Measurements from ENCODE around the gene DENND1A.

DENND1A gene

DNA sequence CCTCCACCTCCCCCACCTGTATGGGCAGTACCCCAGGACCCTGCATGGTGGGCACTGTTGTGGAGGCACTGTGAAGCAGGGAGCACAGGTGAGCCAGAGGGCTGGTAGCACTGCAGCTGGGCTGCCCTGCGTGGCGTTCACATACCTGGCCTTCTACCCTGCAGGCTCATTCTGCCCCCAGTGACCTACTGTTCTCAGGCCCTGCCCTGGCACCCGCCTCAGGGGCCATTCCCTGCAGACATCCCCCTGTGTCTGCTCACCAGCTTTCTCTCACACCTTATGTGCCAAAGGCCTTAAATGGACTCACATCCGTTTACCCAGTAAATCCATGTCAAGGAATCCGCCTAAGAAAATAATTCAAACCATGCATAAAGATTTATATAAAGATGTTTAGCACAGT, 377.4 kb downstream of the DENND1A start:
- no peak for DNase-seq

DNA sequence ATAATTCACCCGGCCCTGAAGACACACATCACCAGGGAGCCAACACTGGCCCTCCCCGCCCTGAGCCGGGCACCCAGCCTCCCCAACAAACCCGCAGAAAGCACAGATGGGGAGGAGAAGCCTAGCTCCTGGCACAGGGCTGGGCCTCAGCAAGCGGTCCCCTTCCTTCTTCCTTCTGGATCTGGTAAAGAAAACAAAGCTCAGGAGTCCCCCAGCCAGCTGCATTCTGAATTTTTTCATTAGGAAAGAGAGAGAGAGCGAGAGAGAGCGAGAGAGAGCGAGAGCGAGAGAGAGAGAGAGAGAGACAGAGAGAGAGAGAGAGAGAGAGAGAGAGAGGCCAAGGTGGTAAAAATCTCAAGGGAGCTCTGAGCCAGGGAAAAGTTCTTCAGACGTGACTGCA, 378.2 kb downstream of the DENND1A start:
- DNase-seq, result no peak

DNA sequence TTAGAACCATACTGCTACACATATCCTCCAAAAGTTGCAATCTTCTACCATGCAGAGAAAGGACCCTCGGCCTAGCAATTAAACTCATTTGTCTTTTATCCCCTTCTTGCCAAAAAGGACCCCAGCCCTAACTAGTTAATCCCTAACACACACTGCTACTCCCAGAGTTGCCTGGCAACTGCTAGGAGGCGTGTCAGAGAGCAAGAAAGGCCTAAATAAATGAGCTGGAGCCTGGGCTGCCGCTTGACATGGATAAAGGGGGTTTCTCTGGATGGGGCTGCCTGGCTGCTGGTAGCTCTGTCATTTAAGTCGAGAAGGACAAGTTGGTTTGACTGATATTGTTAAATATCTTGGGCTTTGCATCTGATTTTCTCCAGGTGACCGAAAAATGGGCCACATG, 379.1 kb downstream of the DENND1A start:
- DNase-seq, result no peak

DNA sequence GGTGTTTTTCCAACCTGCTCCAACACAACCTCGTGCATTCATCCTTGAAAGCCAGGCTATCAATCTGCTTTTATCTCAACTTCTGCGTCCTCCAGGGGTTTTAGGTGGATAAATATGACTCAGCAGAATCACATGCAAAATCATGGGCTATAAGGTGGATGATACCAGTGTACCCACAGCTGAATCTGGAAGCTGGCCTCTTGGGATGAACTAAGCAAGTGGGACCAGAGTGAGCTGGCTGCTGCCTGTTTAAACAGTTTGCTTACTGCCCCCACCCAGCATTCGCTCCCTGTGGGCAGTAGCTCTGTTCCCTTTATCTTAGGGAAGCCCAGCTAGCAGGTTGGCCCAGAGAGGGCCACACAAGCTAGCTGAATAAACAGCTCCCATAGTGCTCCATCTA, 379.9 kb downstream of the DENND1A start:
- DNase-seq, result no peak

DNA sequence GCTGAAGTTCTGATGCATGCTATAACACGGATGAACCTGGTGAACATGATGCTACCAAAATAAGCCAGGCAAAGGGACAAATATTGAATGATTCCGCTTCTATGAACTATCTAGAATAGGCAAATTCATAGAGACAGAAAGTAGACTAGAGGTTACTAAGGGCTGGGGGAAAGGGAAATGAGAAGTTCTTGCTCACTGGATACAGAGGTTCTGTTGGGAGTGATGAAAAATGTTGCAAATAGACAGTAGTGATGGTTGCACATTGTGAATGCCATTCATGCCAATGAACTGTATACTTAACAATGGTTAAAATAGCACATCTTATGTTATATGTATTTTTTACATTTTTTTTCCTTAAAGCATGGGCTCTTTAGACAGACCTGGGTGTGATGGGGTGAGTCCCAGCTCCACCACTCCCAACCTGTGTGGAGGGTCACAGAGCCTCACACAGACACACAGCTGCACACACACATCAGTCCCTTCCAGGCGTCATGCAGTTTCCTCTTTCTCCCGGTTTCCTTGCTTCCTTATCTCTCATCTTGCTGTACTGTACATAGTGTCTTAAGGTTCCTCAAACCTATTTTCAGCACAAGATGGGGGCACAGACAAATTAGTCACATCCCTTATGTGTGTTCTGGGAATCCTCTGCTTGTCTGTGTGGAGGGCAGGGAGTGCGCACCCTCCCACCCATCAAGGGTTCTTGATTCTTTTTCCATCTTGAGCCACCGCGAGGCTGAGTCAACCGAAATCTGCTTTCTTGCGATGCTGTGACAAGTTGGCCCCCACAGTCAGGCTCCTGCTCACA, 381.0 kb downstream of the DENND1A start:
- no peak for DNase-seq

DNA sequence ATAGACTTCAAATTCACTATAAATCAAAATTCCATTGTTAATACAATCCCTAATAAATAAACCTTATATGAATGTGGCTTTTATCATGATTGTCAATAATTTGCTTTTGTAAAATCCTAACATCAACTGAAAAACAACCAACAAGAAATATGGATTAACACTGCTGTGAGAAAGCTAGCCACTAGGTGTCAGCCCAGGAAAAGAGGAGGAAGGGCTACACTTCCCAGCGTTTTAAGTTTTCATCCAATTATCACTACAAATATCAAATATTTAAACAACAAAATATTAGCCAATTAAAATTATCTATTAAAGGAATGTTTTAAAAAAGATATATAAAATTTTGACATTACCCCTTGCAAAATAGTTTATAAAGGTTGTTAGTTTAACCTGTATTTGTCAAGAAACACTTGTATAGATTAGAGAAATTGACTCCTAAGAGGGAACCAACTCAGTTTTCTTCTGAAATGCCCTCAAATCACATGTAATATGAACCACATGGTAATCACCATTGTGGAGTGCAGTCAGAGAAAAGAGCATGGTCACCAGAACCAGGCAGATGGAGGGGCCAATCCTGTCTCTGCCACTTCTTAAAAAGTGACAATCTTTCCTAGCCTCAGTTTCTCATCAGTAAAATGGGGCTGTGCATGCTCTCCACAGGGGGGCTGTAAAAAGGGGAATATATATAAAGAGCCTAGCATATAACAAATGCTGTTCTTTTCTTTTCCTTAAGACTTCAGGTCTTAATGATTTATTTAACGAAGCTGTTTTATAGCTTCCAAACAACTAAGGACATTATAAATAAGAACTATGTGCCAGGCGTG, 385.7 kb downstream of the DENND1A start:
- peak; percentile 48 for DNase-seq

DNA sequence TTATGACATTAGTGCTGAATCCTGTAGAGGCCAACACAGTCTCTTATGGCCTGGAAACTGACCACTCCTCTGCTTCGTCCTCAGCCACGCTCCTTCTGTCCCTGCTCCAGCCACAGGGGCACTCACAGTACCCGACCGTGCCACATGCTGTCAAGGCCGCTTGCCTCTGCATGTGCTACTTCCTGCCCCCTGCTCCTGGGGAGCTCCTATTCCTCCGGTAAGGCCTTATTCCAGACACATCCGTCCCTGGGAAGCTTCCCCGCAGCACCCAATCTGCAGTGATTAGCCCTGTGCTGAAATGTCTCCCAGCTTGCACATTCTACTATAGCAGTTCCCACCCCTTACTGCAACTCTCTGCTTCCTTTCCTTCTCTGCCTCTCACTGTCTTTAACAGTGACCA, 386.4 kb downstream of the DENND1A start:
- no peak for DNase-seq

DNA sequence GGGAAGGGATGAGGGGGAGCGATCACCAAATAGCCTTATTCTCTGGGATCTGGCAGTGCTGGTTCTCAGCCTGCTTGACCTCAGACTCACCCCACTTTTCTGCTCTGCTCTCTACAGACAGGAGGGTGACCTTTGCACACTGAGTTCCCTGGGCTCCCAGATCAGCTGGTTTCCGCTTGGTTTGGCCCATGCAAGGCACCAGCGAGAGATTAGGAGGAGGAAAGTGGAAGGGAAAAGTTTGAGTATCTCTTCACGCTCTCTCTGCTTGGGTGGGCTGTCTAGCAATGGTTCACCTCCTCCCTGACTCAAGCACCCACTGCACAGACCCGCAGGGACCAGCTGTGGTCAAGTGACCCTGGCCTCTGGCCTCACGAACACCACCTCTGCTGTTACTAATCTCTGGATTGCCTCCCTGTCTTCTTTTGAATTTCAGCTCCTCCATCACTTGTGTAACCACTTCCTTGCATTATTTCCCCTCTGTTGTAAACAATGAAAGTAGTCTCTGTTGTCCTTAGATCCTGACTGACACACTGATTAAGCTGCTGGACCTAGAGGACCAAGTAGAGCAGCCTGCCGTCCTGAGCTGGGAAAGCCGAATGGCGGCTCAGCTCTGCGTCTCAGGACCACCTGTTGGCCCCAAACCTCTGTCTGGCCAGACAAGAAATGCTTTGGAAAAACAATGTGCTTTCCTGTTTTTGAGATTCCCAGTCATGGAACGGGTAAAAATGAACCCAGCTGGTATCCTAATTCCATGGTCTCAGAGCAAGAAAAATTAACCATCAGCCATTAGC, 387.3 kb downstream of the DENND1A start:
- DNase-seq, result no peak

DNA sequence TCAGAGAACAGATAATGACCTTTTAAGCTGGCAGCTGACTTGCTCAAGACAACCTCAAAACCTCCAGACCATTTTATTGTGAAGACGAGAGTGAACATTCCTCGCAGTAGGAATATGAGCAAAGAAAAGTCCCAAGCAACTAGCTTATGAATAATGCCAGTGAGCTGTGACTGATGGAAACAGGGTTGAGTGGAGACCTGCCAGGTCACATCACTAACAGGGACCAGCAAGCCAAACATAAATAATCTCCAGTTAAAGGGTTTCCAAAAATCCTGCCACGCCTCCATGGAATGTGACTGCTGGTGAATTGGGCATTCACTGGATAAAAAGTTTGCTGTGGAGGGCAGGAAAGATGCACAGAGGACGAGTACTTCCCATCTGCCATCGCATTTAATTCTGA, 388.5 kb downstream of the DENND1A start:
- no peak for DNase-seq

DNA sequence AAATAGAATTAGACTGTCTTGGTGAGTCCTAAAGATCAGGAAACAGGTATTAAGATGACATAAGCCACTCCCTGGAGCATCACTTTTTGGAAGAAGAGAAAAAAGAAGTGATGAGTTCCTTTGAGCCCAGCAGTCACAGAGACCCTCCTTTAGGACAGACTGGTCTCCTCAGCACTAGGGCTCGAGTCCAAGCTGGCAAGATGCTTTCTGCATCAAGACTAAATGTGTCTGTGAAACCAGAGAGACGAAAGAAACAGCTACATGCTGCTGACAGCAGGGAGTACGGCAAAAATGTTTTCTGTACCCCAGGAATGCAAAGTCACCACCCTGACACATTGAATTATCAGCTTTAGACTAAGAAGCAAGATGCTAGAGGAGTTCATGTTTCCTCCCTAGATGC, 389.5 kb downstream of the DENND1A start:
- DNase-seq, result no peak

DNA sequence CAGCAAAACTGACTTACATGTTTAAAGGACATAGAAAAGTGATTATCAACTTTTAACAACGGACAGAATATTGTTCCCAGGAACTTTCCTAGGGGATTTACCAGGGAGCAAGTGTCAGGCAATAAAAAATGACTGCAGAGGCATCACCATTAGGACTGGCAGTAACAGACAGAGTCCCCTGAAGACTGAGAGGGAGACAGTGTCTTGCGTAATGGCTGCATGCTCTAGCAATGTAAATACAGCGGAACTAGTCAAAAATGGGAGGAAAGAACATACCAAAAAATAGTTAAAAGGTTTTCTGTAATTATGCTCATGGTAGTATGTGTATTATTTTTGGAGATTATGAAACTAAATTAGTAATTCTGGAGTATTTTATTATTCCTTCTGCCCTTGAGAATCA, 392.1 kb downstream of the DENND1A start:
- no peak for DNase-seq

DNA sequence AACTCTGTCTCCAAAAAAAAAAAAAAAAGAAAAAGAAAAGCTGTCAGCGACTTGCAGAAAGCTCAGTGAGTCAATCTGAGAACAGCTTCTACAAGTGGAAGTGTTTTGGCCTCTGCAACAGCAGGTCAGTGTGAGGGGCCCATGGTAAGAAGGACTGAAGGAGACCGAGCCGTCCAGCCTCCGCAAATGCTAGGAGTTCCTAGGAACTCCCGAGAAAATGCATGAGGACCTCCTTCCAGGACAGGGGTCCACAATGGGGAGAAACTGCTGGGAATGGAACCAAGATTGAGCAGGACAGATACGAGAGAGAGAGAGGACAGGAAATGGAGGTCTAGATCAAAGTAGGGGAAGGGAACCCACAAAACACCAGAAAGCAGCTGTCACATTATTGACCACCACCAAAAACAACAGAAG, 393.5 kb downstream of the DENND1A start:
- no peak for DNase-seq

DNA sequence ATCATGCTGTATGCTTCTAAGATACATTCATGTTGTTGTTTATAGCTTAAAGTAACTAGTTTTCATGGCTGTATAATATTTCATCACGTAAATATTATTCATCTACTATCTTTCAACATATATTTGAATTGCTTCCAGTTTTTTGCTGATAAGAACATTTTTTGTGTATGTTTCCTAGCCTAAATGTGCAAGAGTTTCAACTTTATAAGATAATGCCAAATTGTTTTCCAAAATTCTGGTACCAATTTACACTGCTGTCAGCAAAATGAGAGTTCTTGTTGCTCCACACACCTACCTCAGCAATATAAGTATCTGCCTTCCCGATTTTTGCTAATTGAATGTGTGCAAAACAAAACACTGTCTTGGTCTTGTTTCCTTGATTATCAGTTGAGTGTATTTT, 395.6 kb downstream of the DENND1A start:
- DNase-seq, result no peak

DNA sequence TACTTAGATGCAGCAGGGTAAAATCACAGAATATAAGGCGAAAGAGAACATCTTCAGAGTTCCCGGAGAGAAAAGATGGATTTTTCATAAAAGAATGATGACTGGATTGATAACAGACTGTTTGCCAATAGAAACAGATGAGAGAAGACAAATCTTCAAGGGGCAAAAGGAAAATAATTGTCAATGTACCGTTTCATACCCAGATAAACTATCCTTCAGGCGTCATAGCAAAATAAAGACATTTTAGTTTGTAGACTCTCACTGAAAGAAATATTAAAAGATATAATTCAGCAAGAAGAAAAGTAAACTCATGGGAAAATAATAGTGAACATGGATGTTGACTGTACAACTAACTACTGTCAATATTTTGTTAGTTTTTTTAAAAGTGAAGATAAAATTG, 399.7 kb downstream of the DENND1A start:
- no peak for DNase-seq

DNA sequence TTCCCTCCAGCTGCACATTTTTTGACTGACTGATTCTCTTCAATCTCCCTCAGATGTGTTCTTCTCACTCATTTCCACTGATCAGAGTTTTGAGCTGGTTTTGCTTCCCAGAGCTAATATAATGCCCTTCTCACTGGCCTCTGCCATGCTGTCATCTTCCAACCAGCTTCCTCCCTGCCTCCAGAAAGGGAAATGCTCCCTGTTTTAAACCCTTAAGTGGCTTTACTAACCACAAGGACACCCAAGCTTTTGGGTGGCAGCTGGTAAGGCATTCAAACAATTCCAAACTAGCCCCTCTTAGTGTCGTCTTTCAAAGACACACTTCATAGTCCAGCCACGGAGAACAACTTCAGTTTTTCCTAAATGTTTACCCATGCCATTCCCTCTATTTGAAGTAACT, 401.4 kb downstream of the DENND1A start:
- no peak for DNase-seq

DNA sequence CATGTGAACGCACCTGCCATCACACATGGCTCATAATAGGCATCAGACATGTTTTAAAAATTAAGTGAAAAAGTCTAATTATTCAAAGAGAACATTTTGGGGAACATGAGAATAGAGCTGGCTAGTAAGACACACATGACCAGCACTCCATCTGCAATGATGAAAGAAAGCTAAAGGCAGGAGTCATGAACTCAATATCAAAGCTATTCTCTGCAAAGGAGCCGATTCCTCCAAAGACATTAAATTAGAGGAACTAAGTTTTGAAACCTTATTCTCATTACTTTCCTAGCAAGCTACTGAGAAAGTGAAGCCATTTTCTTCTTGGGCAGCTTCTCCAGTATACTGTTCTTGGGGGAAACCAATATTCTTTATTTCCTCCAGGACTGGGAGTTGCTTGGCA, 401.9 kb downstream of the DENND1A start:
- DNase-seq, result no peak

DNA sequence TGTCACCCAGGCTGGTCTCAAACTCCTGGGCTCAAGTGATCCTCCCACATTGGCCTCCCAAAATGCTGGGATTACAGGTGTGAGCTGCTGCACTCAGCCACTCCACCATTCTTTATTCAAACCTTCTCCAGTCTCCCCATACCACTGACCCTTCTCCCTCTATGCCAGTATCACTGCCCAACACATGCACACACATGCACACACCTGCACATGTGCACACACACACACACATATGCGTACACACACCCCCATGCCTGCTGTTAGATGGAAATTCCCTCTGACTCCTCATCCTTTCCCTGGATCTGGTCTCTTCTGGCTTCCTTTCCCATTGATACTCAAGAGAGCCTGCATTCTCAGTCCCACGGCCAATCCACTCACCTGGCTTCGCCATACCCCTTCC, 404.0 kb downstream of the DENND1A start:
- DNase-seq, result no peak

DNA sequence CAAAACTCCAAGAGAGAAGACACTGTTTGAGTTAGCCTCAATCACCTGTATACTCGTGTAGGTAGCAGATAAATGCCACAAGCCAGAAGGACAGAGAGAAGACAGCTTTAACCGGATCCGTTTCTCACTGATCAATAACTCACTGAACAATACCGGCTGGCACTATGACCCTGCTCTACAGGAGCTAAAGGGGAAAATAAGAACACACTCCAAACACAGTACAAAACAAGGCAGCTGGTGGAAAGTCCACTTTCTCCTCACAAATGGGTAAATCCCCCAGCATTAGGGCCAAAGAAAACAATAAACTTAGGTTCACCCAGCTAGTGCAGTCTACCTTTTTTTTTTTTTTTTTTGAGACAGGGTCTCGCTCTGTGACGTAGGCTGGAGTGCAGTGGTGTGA, 404.5 kb downstream of the DENND1A start:
- DNase-seq, result no peak

DNA sequence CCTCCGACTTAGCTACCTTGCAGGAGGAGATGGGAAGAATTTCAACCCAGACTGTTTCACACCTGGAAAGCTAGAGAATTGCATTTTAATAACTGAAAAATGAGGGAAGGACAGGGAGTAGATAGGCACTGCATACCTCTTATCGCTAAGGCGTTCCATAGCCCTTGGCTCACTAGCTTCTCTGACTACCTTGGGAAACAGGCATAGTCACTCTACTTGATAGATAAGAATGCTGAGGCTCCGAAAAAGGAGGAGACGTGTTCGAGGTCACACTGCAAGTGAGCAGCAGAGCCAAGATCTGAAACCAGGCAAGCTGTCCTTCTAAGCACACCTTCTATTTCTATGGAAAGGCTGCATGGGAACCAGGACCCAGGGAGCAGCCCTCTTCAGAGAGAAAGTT, 405.1 kb downstream of the DENND1A start:
- no peak for DNase-seq

DNA sequence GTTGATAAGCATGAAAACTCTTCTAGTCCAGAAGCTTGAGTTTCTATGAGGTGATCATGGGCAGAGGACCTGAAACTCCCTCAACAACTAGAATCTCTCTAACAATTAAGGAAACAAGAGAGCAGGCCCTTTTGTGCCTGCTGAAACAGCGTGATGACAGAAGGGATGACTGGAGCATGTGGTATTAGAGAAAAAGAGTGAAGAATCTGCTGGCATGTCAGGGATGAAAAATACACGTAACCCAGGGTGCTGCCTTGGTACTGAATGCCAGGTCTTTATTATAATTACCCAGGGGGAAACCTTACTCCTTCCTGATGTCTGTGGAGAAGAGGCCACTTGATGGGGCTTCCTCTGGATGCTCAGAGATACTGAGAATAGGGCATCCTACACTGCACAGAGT, 406.1 kb downstream of the DENND1A start:
- DNase-seq, result no peak

DNA sequence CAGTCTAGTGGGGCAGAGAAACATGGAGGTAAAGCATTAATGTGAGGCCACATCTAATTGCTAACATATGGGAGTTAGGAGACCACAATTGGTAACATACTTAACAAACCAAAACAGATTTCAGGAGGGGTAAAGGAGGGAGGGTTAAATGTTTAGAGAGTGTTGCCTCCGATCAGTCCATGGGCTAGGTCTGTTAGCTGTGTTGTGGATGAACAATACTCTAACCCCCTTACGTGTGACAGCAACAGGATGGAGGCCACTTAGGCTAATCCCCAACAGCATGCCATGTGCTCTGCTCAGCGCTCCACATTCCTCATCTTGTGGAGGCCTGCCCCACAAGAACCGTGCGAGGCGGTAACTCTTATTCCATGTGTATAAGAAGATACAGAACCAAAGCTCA, 406.9 kb downstream of the DENND1A start:
- DNase-seq, result no peak

DNA sequence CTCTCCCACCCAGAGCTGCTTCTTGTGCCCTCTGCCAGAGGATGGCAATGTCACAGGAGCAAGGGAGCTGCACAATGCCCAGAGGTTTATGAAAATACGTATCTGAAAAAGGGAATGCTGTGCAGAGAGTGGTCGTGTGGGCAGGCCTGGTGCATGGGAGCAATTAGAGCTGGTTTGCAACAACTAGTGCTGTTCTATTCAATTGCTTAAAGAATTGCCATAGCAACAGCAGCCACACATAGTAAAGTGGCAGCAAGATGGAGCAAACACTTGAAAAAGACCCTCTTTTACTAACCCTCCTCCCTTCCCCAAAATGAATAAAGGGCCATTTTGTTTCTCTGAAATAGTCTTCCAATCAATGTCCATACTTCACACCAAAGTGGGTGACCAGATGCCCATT, 407.7 kb downstream of the DENND1A start:
- no peak for DNase-seq

DNA sequence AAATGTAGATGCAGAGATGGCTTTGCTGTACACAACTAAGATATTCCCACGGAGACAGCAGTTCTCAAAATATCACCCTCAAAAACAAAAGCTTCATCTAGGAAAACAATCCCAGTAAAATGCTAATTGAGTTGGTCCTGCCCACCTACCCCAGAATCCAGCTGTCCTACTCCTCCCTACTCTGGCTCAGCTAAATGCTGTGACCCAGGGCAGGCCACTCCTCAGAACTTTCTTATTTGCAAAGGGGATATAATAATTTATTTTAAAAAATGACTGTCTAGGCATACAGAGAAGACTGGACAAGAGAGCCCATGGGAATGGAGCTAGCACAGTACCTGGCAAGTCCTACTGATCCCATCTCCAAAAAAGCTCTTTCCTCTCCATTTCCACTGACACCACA, 411.6 kb downstream of the DENND1A start:
- no peak for DNase-seq

DNA sequence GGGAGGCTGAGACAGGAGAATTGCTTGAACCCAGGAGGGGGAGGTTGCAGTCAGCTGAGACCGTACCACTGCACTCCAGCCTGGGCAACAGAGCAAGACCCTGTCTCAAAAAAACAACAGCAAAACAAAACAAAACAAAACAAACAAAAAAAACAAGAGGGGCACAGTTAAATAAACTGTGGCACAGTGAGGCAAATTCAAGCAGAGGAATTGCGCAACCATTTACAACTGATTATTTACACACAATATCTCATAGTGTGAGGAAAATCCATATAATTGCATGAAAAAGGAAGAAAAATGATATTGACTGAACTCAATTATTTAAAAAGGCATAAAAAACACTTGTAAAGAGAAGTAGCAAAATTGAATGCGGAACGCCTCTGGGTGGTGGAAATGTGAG, 412.4 kb downstream of the DENND1A start:
- no peak for DNase-seq

Data from CD4-positive, alpha-beta T cell treated with Interleukin-4 for 4 hours (primary cell).